Ovary (tissue), 3 donors: ENCODE results near the gene AQP3.

Experiments used
- EP300 ChIP-seq: sonication (generic); formaldehyde crosslinking; IDR thresholded peaks from one replicate; pipeline ENCODE4 v1.6.1; 2017; ENCODE audit warnings: antibody characterized with exemption
- POLR2A ChIP-seq: fragments of 450-650 bp; IDR thresholded peaks from one replicate; pipeline ENCODE4 v1.6.1; 2017; ENCODE audit warnings: antibody characterized with exemption, mild to moderate bottlenecking, moderate library complexity
- TF ChIP-seq, protein P1 (sequence below), 3 donors: fragments of 450-650 bp in 2 of 3; fragments of 200-600 bp in 1 of 3; IDR thresholded peaks; one replicate each; pipeline versions ENCODE4 v1.5.1 to v1.8.0; 2016 to 2022; ENCODE audit warnings: antibody characterized with exemption in 3 of 3, mild to moderate bottlenecking in 1 of 3
- donor health status: DM: no; HTN: no; CAD: no.

DNA sequence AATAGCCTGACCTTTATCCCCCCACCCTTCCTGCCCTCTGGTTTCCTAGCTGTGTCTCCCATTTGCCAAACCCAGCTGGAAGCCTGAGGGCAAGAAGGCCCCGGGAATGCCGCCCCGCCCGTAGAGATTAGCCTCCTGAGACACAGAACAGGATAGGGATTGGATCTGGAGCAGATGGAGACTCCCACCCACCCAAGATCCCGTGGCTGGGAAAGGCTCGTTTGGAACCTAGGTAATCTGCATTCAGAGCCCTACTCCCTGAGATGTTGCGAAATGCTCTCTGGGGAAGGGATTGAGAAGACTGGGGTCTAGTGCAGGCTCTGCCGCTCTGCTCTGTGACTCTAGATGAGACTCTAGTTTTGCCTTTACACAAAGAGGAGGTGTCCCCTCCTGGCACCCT lies 10.9 kb downstream of the AQP3 start:
- TF ChIP-seq, protein P1, sequence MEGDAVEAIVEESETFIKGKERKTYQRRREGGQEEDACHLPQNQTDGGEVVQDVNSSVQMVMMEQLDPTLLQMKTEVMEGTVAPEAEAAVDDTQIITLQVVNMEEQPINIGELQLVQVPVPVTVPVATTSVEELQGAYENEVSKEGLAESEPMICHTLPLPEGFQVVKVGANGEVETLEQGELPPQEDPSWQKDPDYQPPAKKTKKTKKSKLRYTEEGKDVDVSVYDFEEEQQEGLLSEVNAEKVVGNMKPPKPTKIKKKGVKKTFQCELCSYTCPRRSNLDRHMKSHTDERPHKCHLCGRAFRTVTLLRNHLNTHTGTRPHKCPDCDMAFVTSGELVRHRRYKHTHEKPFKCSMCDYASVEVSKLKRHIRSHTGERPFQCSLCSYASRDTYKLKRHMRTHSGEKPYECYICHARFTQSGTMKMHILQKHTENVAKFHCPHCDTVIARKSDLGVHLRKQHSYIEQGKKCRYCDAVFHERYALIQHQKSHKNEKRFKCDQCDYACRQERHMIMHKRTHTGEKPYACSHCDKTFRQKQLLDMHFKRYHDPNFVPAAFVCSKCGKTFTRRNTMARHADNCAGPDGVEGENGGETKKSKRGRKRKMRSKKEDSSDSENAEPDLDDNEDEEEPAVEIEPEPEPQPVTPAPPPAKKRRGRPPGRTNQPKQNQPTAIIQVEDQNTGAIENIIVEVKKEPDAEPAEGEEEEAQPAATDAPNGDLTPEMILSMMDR (IDR thresholded peaks at IDR 0.05): no peak
- no peak for TF ChIP-seq POLR2A
- TF ChIP-seq EP300: no peak
